Stimulated activated CD4-positive, alpha-beta T cell treated with anti-CD3 and anti-CD28 coated beads, Interleukin-4, amount 100 ng/mL, for 4 hours (primary cell): ENCODE results near the gene RGS6.
"Not testable (repeated sequence)": the region's sequence is repeated elsewhere in the genome, so short reads cannot be mapped to it uniquely, and the experiment has no call there.

Experiments
- DNase-seq, 2 experiments: peaks; one replicate each; pipeline ENCODE4 v3.0.0-alpha.2; 2020

RGS6 gene

GRCh38 chr14:72471346-72471745, 539.1 kb downstream of the RGS6 start:
- no peak for DNase-seq

GRCh38 chr14:72472845-72473244, 540.6 kb downstream of the RGS6 start:
- DNase-seq = no peak

- peak; percentile 31 to 77 for DNase-seq
Measured at GRCh38 chr14:72476657-72477499, 544.6 kb downstream of the RGS6 start.

- not testable (repeated sequence) for DNase-seq
Measured at GRCh38 chr14:72477578-72477977, 545.3 kb downstream of the RGS6 start.

- no peak for DNase-seq
Measured at GRCh38 chr14:72478471-72478893, 546.3 kb downstream of the RGS6 start.

- DNase-seq = no peak
Measured at GRCh38 chr14:72479461-72479931, 547.3 kb downstream of the RGS6 start.

GRCh38 chr14:72480464-72481243, 548.4 kb downstream of the RGS6 start:
- no peak for DNase-seq

- no peak for DNase-seq
Measured at GRCh38 chr14:72483311-72483710, 551.1 kb downstream of the RGS6 start.

GRCh38 chr14:72485695-72486094, 553.5 kb downstream of the RGS6 start:
- no peak for DNase-seq

- DNase-seq = no peak
Measured at GRCh38 chr14:72488514-72488913, 556.3 kb downstream of the RGS6 start.

GRCh38 chr14:72492196-72492595, 560.0 kb downstream of the RGS6 start:
- DNase-seq = no peak

- no peak for DNase-seq
Measured at GRCh38 chr14:72495668-72496067, 563.4 kb downstream of the RGS6 start.

- DNase-seq = no peak
Measured at GRCh38 chr14:72498646-72499045, 566.4 kb downstream of the RGS6 start.

- DNase-seq = no peak
Measured at GRCh38 chr14:72499746-72500145, 567.5 kb downstream of the RGS6 start.

GRCh38 chr14:72500234-72500838, 568.1 kb downstream of the RGS6 start:
- DNase-seq = no peak

- no peak for DNase-seq
Measured at GRCh38 chr14:72501439-72501838, 569.2 kb downstream of the RGS6 start.

GRCh38 chr14:72503271-72503670, 571.0 kb downstream of the RGS6 start:
- no peak for DNase-seq

GRCh38 chr14:72503696-72504368, 571.6 kb downstream of the RGS6 start:
- DNase-seq = no peak

GRCh38 chr14:72510566-72510965, 578.3 kb downstream of the RGS6 start:
- no peak for DNase-seq

GRCh38 chr14:72512281-72512680, 580.1 kb downstream of the RGS6 start:
- no peak for DNase-seq

GRCh38 chr14:72512925-72513324, 580.7 kb downstream of the RGS6 start:
- DNase-seq = no peak

- no peak for DNase-seq
Measured at GRCh38 chr14:72513346-72513745, 581.1 kb downstream of the RGS6 start.
